ENCODE measurements around the gene SLC35F4. TPM values are rescaled to one million over a fixed set of nuclear protein-coding genes. Genes with fewer than 3 reads are reported as not detected.

The SLC35F4 gene
- polyA plus RNA-seq, 1 donor (not counting 4 experiments of a cell fraction or from before 2014, with no cell fraction given), result not detected

DNA sequence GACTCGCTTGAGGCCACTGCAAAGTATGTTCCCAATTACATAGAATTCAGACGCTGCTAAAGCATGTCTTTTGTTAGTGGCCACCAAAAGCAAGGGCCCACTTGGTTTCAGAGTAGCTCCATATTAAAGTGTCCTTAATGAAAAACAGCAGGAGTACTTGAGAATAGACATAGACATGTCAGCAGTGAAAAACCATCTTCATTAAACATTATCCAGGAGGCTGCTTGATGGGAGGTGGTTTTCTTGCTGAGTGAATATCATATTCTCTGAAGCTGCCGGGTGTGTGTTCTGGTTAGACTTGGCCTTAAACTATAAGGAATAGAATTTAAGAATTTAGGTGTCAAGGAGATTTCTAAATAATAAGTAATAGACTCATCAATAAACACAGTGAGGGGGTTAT, 292.7 kb downstream of the SLC35F4 start:
- H3K9me1 ChIP-seq (ENCODE audit: control insufficient read depth, extremely low read depth, insufficient read depth, low read length), result no peaks in the 10 kb centered on the region
- no peak overlapping the region for H3K27ac ChIP-seq (ENCODE audit: control insufficient read depth, insufficient read depth, low read length)
- no peaks in the 10 kb centered on the region for H3K4me1 ChIP-seq (ENCODE audit: control insufficient read depth, extremely low read depth, insufficient read depth, low read length)
- H3K27me3 ChIP-seq (ENCODE audit: control insufficient read depth, extremely low read depth, insufficient read depth, low read length), result no peaks in the 10 kb centered on the region
- no peak overlapping the region for H2AFZ ChIP-seq (ENCODE audit: control insufficient read depth, low read length)
- H3K9me3 ChIP-seq (ENCODE audit: control insufficient read depth, low read depth, low read length), result no peaks in the 10 kb centered on the region
- TF ChIP-seq, protein P1, sequence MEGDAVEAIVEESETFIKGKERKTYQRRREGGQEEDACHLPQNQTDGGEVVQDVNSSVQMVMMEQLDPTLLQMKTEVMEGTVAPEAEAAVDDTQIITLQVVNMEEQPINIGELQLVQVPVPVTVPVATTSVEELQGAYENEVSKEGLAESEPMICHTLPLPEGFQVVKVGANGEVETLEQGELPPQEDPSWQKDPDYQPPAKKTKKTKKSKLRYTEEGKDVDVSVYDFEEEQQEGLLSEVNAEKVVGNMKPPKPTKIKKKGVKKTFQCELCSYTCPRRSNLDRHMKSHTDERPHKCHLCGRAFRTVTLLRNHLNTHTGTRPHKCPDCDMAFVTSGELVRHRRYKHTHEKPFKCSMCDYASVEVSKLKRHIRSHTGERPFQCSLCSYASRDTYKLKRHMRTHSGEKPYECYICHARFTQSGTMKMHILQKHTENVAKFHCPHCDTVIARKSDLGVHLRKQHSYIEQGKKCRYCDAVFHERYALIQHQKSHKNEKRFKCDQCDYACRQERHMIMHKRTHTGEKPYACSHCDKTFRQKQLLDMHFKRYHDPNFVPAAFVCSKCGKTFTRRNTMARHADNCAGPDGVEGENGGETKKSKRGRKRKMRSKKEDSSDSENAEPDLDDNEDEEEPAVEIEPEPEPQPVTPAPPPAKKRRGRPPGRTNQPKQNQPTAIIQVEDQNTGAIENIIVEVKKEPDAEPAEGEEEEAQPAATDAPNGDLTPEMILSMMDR (optimal IDR thresholded peaks at IDR 0.05 in 1 of 3, IDR thresholded peaks at IDR 0.05 in 1 of 3, conservative IDR thresholded peaks at IDR 0.05 in 1 of 3; ENCODE audit: extremely low read depth in 1 of 3, insufficient read depth in 2 of 3, low read length in 3 of 3), result no peak
- no peak for TF ChIP-seq EZH2 (IDR thresholded peaks at IDR 0.05; ENCODE audit: low read length)
- no peak overlapping the region for H3K4me2 ChIP-seq (ENCODE audit: control insufficient read depth, extremely low read depth, insufficient read depth, low read depth, low read length)
- H3K79me2 ChIP-seq (ENCODE audit: control insufficient read depth, insufficient read depth, low read length), result no peaks in the 10 kb centered on the region
- H3K4me3 ChIP-seq (ENCODE audit: control insufficient read depth in 2 of 3, extremely low read depth in 1 of 3, insufficient read depth in 2 of 3, low read depth in 1 of 3, low read length in 3 of 3), result no peak overlapping the region
- no peak for FAIRE-seq
- no peaks in the 10 kb centered on the region for H3K36me3 ChIP-seq (ENCODE audit: control insufficient read depth in 2 of 2, extremely low read depth in 1 of 2, insufficient read depth in 2 of 2, low read length in 2 of 2)
- dilution Hi-C loops (cut with MboI; ENCODE audit: extremely low pct_ligation_motif_present, low sequenced_read_pairs), result no loop called here
- DNase-seq (ENCODE audit: low read depth, low spot score), result no peak
- H3K9ac ChIP-seq (ENCODE audit: control insufficient read depth, extremely low read depth, insufficient read depth, low read length), result no peak overlapping the region
- H4K20me1 ChIP-seq (ENCODE audit: control insufficient read depth, extremely low read depth, insufficient read depth, low read length), result no peaks in the 10 kb centered on the region

DNA sequence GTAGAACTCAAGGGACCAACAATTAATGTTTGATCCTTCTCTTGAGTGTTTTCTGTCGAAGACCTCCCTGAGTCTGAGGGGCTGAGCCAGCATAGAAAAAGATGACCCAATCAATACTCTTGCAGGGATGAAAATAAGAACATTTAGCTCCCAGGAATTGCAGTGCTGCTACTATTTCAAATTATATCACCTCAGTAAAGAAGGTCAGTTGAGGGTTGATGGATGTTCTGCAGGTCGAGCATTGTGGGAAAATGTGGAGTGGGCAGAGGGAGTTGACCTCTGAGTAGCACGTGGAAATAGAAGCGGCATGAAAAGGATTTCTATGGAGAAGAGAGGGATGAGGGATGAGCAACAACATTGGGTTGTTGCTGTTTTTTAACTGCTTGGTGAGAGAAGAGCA, 297.3 kb downstream of the SLC35F4 start:
- H4K20me1 ChIP-seq (ENCODE audit: control insufficient read depth, extremely low read depth, insufficient read depth, low read length), result no peaks in the 10 kb centered on the region
- H3K27me3 ChIP-seq (ENCODE audit: control insufficient read depth, extremely low read depth, insufficient read depth, low read length), result no peaks in the 10 kb centered on the region
- dilution Hi-C loops (cut with MboI; ENCODE audit: extremely low pct_ligation_motif_present, low sequenced_read_pairs), result no loop called here
- DNase-seq (ENCODE audit: low read depth, low spot score) (no peak), FAIRE-seq (no peak)
- no peak overlapping the region for H3K4me2 ChIP-seq (ENCODE audit: control insufficient read depth, extremely low read depth, insufficient read depth, low read depth, low read length)
- H3K79me2 ChIP-seq (ENCODE audit: control insufficient read depth, insufficient read depth, low read length), result no peaks in the 10 kb centered on the region
- H2AFZ ChIP-seq (ENCODE audit: control insufficient read depth, low read length), result no peak overlapping the region
- H3K36me3 ChIP-seq (ENCODE audit: control insufficient read depth in 2 of 2, extremely low read depth in 1 of 2, insufficient read depth in 2 of 2, low read length in 2 of 2), result no peaks in the 10 kb centered on the region
- TF ChIP-seq EZH2 (IDR thresholded peaks at IDR 0.05; ENCODE audit: low read length), result no peak
- TF ChIP-seq, protein P1 (optimal IDR thresholded peaks at IDR 0.05 in 1 of 3, IDR thresholded peaks at IDR 0.05 in 1 of 3, conservative IDR thresholded peaks at IDR 0.05 in 1 of 3; ENCODE audit: extremely low read depth in 1 of 3, insufficient read depth in 2 of 3, low read length in 3 of 3), result no peak
- no peak overlapping the region for H3K27ac ChIP-seq (ENCODE audit: control insufficient read depth, insufficient read depth, low read length)
- no peaks in the 10 kb centered on the region for H3K4me1 ChIP-seq (ENCODE audit: control insufficient read depth, extremely low read depth, insufficient read depth, low read length)
- no peaks in the 10 kb centered on the region for H3K9me3 ChIP-seq (ENCODE audit: control insufficient read depth, low read depth, low read length)
- H3K4me3 ChIP-seq (ENCODE audit: control insufficient read depth in 2 of 3, extremely low read depth in 1 of 3, insufficient read depth in 2 of 3, low read depth in 1 of 3, low read length in 3 of 3), result no peak overlapping the region
- H3K9ac ChIP-seq (ENCODE audit: control insufficient read depth, extremely low read depth, insufficient read depth, low read length), result no peak overlapping the region
- H3K9me1 ChIP-seq (ENCODE audit: control insufficient read depth, extremely low read depth, insufficient read depth, low read length), result no peaks in the 10 kb centered on the region
